Parathyroid adenoma (tissue), 2 donors: ENCODE results near the gene ZNHIT6.

Source experiments
- H2AFZ ChIP-seq: fragments of 300-600 bp; sonication (generic); one replicate; pipeline ENCODE4 v1.7.0; 2017; ENCODE audit warnings: antibody characterized with exemption, mild to moderate bottlenecking
- H3K27ac ChIP-seq: fragments of 300-600 bp; sonication (generic); one replicate; pipeline ENCODE4 v1.7.0; 2017
- H3K27me3 ChIP-seq: fragments of 300-600 bp; sonication (generic); one replicate; pipeline ENCODE4 v1.7.0; 2017; ENCODE audit warnings: low read length; ENCODE audit not compliant: control insufficient read depth, insufficient read depth
- H3K36me3 ChIP-seq: fragments of 300-600 bp; sonication (generic); one replicate; pipeline ENCODE4 v1.7.0; 2017; ENCODE audit warnings: low read length; ENCODE audit not compliant: control insufficient read depth, insufficient read depth
- H3K4me1 ChIP-seq: fragments of 300-600 bp; sonication (generic); one replicate; pipeline ENCODE4 v1.7.0; 2017; ENCODE audit warnings: control low read depth
- H3K4me2 ChIP-seq: fragments of 300-600 bp; sonication (generic); one replicate; pipeline ENCODE4 v1.7.0; 2017; ENCODE audit warnings: low read length
- H3K4me3 ChIP-seq: fragments of 300-600 bp; sonication (generic); one replicate; pipeline ENCODE4 v1.7.0; 2017; ENCODE audit warnings: low read depth, low read length
- H3K79me2 ChIP-seq: fragments of 300-600 bp; sonication (generic); one replicate; pipeline ENCODE4 v1.7.0; 2017; ENCODE audit warnings: control low read depth
- H3K9ac ChIP-seq: fragments of 300-600 bp; sonication (generic); one replicate; pipeline ENCODE4 v1.7.0; 2017; ENCODE audit warnings: mild to moderate bottlenecking
- H3K9me3 ChIP-seq: fragments of 300-600 bp; sonication (generic); one replicate; pipeline ENCODE4 v1.7.0; 2017; ENCODE audit warnings: low read length; ENCODE audit not compliant: control insufficient read depth
- CTCF ChIP-seq: fragments of 300-600 bp; sonication (generic); IDR thresholded peaks from one replicate; pipeline ENCODE4 v1.7.0; 2017; ENCODE audit warnings: antibody characterized with exemption, mild to moderate bottlenecking
- donor health status: primary hyperparathyroidism.

Gene ZNHIT6

DNA sequence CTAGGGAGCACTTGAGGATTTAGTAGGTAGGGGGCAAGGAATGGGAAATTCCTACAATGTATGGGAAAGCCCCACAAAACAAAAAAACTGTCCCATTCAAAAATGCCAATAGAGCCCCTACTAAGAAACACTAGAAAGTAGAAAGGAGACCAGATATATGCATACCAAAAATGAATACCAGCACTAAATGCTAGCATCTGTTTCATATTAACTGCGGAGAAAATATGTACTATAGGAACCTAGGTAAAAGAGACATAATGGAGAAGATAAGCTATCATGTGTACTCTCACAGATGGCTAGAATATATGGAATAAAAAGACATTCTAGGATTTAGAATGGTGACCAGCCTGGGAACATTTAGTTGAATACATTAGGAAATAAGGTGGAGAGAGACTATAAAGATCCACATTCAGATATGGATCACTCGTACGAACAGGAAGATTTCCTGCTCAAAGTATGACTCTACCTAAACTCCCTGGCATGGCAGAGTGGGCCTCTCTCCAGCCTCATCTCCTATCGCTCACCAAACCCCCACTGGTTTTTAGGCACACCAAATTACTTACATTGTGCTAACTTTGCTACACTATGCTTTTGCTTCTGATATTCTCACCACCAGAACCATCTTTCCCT is 18.3 kb downstream of the ZNHIT6 start:
- no peaks in the 10 kb centered on the region for H3K27me3 ChIP-seq
- no peaks in the 10 kb centered on the region for H3K9me3 ChIP-seq
- no peaks in the 10 kb centered on the region for H3K4me1 ChIP-seq
- H3K4me3 ChIP-seq: no peak overlapping the region
- no peaks in the 10 kb centered on the region for H3K36me3 ChIP-seq
- no peak overlapping the region for H2AFZ ChIP-seq
- no peak overlapping the region for H3K27ac ChIP-seq
- TF ChIP-seq CTCF: no peak
- no peak overlapping the region for H3K4me2 ChIP-seq
- no peak overlapping the region for H3K9ac ChIP-seq
- no peaks in the 10 kb centered on the region for H3K79me2 ChIP-seq

- H3K9me3 ChIP-seq: no peaks in the 10 kb centered on the region
- H3K36me3 ChIP-seq: no peaks in the 10 kb centered on the region
- no peaks in the 10 kb centered on the region for H3K27me3 ChIP-seq
- H3K27ac ChIP-seq: no peak overlapping the region
- no peak overlapping the region for H3K4me3 ChIP-seq
- no peak for TF ChIP-seq CTCF
- no peak overlapping the region for H3K4me2 ChIP-seq
- no peak overlapping the region for H2AFZ ChIP-seq
- H3K9ac ChIP-seq: no peak overlapping the region
- H3K79me2 ChIP-seq: no peaks in the 10 kb centered on the region
- no peaks in the 10 kb centered on the region for H3K4me1 ChIP-seq
These were observed 24.8 kb downstream of the ZNHIT6 start for GRCh38 chr1:85683292-85684025.

DNA sequence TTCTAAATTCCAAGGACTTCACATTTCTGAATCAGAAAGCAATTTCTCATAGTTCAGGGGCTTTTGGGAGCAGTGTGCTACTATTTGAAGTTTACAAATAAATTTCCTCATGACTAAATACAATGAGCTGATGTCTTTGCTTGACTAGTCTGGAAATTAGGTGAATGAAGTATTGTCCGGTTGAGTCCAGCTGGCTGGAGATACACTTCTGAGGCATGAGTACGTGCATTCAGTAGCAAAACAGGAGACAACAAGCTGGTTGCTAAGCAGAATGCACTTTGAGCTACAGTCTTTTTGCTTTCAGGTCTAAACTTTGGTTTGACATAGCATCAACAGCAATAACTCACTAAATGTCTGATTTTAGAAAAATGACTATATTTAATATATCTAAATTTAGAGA is 27.1 kb downstream of the ZNHIT6 start:
- Histone ChIP-seq H3K4me2 (no peak overlapping the region), H3K9ac (no peak overlapping the region), H3K79me2 (no peaks in the 10 kb centered on the region), H3K27me3 (no peaks in the 10 kb centered on the region), H3K27ac (no peak overlapping the region), H3K4me3 (no peak overlapping the region), H3K4me1 (no peaks in the 10 kb centered on the region), H3K9me3 (no peaks in the 10 kb centered on the region), H3K36me3 (no peaks in the 10 kb centered on the region), H2AFZ (no peak overlapping the region)
- TF ChIP-seq CTCF: no peak

GRCh38 chr1:85678193-85678592 is 30.0 kb downstream of the ZNHIT6 start:
- Histone ChIP-seq H3K4me2 (no peak overlapping the region), H3K27ac (no peak overlapping the region), H2AFZ (no peak overlapping the region), H3K4me1 (no peaks in the 10 kb centered on the region), H3K9ac (no peak overlapping the region), H3K9me3 (no peaks in the 10 kb centered on the region), H3K79me2 (no peaks in the 10 kb centered on the region), H3K36me3 (no peaks in the 10 kb centered on the region), H3K27me3 (no peaks in the 10 kb centered on the region), H3K4me3 (no peak overlapping the region)
- no peak for TF ChIP-seq CTCF

- Histone ChIP-seq H3K79me2 (no peaks in the 10 kb centered on the region), H3K4me3 (no peak overlapping the region), H3K27me3 (no peaks in the 10 kb centered on the region), H3K27ac (no peak overlapping the region), H3K4me1 (no peaks in the 10 kb centered on the region), H3K36me3 (no peaks in the 10 kb centered on the region), H3K4me2 (no peak overlapping the region), H3K9ac (no peak overlapping the region), H3K9me3 (no peaks in the 10 kb centered on the region), H2AFZ (no peak overlapping the region)
- no peak for TF ChIP-seq CTCF
These were observed 30.6 kb downstream of the ZNHIT6 start for GRCh38 chr1:85677656-85678055.
